Posterior cingulate gyrus (tissue), 11 donors: ENCODE data around the gene MFSD8.
"Not testable (repeated sequence)": the region's sequence is repeated elsewhere in the genome, so short reads cannot be mapped to it uniquely, and the experiment has no call there.

Experiments
- DNase-seq, 10 donors: peaks; one replicate each; pipeline versions ENCODE4 v3.0.0 to v3.0.0-alpha.2; 2020 to 2021; ENCODE audit warnings: mixed read lengths in 3 of 10
- intact Hi-C: fragments of 100-400 bp; cut with DNase I; formaldehyde crosslinking; loops from one replicate; pipeline ENCODE4 v1.15.1; 2023

The MFSD8 gene

GRCh38 chr4:127957105-127957504 is 7.9 kb downstream of the MFSD8 start:
- intact Hi-C loops: no loop called here
- DNase-seq: no peak

DNA sequence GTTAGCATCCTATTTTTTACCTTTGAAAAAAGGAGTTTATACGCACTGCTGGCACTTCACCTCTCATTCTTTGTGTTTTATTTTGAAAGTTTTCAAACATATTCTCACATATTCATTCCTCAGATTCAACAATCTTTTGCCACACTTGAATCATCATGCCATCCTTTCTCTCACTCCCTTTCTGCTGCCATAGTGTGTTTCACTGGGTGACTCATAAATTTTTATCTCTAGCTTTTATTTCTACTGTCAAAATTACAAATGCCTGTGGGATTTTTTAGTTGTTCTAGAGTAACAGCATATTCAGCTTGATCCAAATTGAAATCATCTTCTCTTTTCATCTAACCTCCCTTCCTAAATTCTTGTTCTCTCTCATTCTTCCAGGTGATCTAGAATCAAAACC is 28.0 kb downstream of the MFSD8 start:
- intact Hi-C loops: no loop called here
- DNase-seq: no peak

DNA sequence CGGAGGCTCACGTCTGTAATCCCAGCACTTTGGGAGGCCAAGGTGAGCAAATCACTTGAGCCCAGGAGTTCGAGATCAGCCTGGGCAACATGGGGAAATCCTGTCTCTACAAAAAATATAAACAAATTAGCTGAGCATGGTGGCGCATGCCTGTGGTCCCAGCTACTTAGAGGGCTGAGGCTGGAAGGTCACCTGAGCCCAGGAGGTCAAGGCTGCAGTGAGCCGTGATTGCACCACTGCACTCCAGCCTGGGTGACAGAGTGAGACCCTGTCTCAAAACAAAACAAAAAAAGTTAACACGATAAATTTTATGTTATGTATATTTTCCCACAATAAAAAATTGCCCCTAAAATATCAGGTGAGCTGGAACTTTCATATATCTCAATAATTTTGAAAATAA is 33.1 kb downstream of the MFSD8 start:
- DNase-seq, intact Hi-C loops: not testable (repeated sequence)

DNA sequence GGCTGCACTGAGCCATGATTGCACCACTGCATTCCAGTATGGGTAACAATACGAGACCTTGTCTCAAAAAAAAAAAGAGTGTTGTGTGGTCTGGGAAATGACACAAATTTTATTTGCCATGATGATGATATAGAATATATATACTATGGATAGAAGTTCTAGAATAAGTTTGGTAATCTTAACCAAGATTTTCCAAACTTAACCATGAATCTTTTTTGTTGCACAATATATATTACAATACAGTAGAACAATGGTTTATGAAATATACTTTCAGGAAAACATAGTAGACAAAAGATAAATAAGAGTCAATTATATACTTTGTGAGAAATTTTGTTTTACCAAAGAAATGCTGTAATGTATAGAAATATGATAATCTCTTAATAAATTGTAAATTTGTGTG is 34.8 kb downstream of the MFSD8 start:
- no peak for DNase-seq
- intact Hi-C loops: no loop called here

DNA sequence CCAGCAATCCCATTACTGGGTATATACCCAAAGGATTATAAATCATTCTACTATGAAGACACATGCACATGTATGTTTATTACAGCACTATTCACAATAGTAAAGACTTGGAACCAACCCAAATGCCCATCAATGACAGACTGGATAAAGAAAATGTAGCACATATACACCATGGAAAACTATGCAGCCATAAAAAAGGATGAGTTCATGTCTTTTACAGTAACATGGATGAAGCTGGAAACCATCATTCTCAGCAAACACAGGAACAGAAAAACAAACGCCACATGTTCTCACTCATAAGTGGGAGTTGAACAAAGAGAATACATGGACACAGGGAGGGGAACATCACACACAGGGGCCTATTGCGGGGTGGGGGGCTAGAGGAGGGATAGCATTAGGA is 39.3 kb downstream of the MFSD8 start:
- DNase-seq, intact Hi-C loops: not testable (repeated sequence)

DNA sequence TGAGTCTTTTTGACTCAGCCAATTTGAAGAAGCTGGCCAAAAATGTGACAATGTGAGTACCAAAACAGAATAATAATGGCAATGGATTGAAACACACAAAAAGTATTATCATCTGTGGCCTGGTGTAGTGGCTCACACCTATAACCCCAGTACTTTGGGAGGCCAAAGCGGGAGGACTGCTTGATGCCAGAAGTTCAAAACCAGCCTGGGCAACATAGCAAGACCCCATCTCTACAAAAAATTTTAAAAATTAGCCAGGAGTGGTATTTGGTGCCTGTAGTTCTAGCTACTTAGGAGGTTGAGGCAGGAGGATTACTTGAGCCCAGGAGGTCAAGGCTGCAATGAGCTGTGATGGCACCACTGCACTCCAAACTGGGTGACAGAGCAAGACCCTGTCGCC is 42.7 kb downstream of the MFSD8 start:
- no peak for DNase-seq
- intact Hi-C loops: no loop called here

- intact Hi-C loops: no loop called here
- no peak for DNase-seq
Observed at GRCh38 chr4:127920521-127920920, 44.5 kb downstream of the MFSD8 start.

DNA sequence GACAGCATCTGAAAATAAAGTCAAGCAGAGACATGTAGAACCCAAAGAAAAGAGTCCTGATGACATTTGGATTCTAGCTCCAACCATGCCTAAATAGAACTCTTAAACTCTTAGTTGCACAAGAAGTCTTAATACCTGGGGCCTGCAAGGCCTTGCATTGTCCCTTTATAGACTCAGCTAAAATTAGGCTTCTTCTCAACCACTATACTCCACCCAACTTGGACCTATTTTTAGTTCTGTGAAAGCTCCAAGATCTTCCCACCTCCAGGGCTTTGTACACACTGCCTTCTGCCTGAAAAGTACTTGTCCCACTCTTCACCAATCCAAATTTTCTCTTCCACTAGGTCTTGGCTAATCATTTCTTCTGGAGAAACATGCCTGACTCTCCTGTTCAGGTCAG is 47.8 kb downstream of the MFSD8 start:
- intact Hi-C loops: no loop called here
- no peak for DNase-seq

DNA sequence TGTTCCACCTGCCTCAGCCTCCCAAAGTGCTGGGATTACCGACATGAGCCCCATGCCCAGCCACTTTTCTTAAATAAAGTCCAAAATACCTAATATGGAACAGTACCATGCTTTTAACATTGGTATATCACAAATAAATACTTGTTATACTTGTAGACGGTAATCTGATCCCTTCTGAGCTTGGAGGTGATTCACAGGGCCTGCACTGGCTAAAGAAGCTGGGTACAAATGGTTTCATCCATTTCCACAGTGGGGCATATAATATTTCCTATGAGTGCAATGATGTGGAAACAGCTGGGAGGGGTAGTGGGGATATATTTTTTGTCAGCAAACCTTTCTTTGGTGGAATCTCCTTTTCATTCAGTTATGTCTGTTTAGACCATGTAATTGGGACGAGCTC is 48.5 kb downstream of the MFSD8 start:
- DNase-seq: no peak
- intact Hi-C loops: no loop called here

- intact Hi-C loops: no loop called here
- peak in 2 of 10 donors; percentile 69 to 76 for DNase-seq
Observed at GRCh38 chr4:127905029-127905428, 59.9 kb downstream of the MFSD8 start.

DNA sequence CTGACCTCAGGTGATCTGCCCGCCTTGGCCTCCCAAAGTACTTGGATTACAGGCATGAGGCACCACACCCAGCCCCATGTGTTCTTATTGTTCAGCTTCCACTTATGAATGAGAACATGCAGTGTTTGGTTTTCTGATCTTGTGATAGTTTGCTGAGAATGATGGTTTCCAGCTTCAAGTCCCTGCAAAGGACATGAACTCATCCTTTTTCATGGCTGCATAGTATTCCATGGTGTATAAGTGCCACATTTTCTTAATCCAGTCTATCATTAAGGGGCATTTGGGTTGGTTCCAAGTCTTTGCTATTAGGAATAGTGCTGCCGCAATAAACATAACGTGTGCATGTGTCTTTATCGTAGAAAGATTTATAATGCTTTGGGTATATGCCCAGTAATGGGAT is 65.3 kb downstream of the MFSD8 start:
- DNase-seq, intact Hi-C loops: not testable (repeated sequence)

DNA sequence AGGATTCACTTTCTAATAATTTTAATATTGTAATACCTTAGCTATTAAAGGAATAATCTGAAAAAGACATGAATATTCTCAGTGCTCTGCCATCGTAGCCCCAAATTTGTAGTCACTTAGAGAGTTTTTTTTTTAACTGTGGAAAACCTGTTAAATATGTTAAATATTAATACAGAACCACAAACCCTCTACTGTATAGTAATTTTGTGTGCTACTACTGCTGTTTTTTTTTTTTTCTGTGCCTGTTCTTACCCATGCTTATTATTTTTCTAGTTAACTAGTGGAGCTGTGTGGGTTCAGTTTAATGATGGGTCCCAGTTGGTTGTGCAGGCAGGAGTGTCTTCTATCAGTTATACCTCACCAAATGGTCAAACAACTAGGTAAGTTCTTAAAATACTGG is 68.4 kb downstream of the MFSD8 start:
- intact Hi-C loops: no loop called here
- DNase-seq: no peak

DNA sequence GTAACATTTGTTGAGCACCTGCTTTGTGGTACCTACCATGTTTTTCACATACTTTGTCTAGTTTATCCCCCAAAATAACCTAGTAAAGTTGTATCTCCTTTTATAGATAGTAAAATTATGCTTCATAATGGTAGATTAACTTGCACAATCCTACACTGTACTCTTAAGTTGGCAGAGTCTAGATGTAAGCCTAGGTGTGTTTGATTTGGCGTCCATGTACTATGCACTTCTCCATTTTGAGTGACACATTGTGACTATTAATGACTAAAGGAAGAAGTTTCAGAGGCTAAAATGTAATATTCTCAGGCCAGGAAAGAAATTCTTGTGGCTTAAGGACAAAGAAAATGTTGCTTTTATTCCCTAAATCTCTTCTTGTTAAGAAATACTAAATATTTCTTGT is 68.9 kb downstream of the MFSD8 start:
- DNase-seq: no peak
- intact Hi-C loops: no loop called here

DNA sequence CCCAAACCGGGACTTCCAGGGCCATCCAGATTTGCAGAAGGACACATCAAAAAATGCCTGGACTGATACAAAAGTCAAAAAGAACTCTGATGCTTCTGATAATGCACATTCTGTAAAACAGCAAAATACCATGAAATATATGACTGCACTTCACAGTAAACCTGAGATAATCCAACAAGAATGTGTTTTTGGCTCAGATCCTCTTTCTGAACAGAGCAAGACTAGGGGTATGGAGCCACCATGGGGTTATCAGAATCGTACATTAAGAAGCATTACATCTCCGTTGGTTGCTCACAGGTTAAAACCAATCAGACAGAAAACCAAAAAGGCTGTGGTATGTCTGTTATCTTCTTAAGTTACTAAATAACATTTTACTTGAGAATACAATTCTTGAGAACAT is 75.1 kb downstream of the MFSD8 start:
- no peak for DNase-seq
- intact Hi-C loops: no loop called here

DNA sequence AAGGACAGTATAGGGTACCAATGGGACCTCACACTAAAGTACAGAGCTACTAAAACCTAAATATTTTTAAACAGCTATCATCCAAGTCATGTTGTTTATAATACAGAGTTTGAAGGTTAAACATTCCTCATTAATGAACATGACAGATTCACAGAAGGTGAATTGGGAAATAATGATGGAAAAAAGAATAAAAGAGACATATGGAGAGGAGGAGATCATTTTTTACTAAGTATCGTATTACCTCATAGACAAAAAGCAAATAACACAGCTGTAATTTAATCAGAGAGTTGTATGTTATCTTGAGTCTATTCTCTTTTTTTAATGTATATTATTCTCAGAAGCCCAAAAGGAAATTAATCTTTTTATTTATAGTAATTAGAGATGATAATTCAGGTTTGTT is 76.4 kb downstream of the MFSD8 start:
- intact Hi-C loops: no loop called here
- no peak for DNase-seq

GRCh38 chr4:127881563-127881864 is 83.5 kb downstream of the MFSD8 start:
- intact Hi-C loops: loop anchor here (5.0 kb wide), 2 partner anchors 99 to 176 kb away; partner anchors contain the start of gene HSPA4L
- DNase-seq: no peak

DNA sequence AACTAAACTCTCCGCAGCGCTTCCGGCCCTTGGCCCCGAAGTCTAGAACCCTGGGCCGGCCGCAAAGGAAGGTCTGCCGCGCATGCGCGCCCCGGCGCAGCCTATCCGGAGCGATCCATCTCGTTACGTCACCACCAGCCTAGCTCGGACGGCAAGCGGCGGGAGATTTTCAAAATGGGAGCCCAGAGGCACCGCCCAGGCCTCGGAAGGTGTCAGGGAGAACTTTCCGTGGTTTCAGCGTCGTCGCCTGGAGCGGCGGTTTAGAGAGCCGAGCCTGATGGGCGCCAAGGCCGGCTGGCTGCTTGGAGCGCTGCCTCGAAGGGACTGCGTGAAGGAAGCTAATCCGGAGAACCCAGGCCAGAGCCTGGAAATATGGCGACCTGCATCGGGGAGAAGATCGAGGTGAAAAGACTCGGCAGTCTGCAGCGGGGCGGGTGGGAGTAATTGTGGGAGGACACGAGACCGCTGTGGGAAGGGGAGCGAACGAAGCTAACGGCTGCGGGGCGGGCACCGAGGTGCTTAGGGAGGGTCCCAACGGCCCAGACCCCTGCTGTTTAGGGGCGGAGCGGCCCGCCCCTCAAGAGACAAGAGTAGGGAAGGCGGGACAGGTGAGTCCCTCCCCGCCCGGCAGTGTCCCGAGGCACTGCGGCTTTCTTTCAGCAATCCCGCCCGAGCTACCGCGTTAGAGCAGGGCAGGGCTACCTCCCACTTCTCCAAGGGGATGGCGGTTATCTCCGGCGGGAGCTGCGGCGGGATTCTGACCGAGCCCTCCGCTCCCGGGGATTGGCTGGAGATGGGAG is 84.0 kb downstream of the MFSD8 start, which contains the start of gene PLK4:
TSS of gene PLK4 (plus strand) at position 131 of the 800 bp plus-strand sequence. CDS start at position 373, 242 bp downstream.
- DNase-seq: peak; percentile 86 to 99 (median 92)
- intact Hi-C loops: loop anchor here (5.0 kb wide), 2 partner anchors 99 to 176 kb away; partner anchors contain the start of gene HSPA4L

- intact Hi-C loops: no loop called here
- no peak for DNase-seq
Observed at GRCh38 chr4:127875791-127876190, 89.2 kb downstream of the MFSD8 start.

DNA sequence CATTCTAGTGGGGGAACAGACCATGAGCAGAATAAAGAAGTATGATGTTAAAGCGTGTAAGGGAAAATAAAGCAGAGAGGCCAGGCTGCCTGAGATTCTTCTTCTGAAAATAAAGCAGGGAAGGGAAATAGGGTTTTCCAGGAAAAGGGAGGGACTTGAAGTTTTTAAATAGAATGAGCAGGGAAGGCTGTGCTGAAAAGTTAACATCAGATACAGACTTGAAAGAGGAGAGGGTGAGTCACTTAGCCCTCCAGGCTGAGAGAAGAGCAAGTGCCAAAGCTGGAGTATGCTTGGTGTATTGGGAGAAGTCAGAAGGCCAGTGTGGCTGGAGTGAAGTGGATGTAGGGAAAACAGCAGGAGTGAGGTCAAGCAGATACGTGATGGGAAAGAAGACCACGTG is 94.3 kb downstream of the MFSD8 start:
- DNase-seq: no peak
- intact Hi-C loops: no loop called here

- DNase-seq: no peak
- intact Hi-C loops: no loop called here
Observed at GRCh38 chr4:127870281-127870680, 94.7 kb downstream of the MFSD8 start.

- DNase-seq: no peak
- intact Hi-C loops: no loop called here
Observed at GRCh38 chr4:127868196-127868595, 96.8 kb downstream of the MFSD8 start.
